GM10248 (cell line): ENCODE measurements around the gene UBE2C.

Source experiments
- CTCF ChIA-PET: fragments of 300-600 bp; sonication (Branson Sonifier 250); formaldehyde crosslinking; extraction: SDS; loops from one replicate; lab custom pipeline; 2021; ENCODE audit warnings: antibody characterized with exemption; lab: Yijun Ruan, JAX
- POLR2A ChIA-PET: fragments of 350-650 bp; sonication (Branson Sonifier 250); formaldehyde crosslinking; extraction: SDS; loops from one replicate; lab custom pipeline; 2020; ENCODE audit warnings: antibody characterized with exemption; lab: Yijun Ruan, JAX
- DNase-seq: peaks from one replicate; pipeline ENCODE4 v3.0.0; 2012; ENCODE audit errors: extremely low spot score
- TF ChIP-seq, protein P1 (sequence below): IDR thresholded peaks from 2 replicates; pipeline ENCODE4 v1.5.1; 2012; ENCODE audit warnings: mild to moderate bottlenecking, low read depth; ENCODE audit errors: extremely low read depth, missing control alignments, control extremely low read depth

Gene UBE2C

DNA sequence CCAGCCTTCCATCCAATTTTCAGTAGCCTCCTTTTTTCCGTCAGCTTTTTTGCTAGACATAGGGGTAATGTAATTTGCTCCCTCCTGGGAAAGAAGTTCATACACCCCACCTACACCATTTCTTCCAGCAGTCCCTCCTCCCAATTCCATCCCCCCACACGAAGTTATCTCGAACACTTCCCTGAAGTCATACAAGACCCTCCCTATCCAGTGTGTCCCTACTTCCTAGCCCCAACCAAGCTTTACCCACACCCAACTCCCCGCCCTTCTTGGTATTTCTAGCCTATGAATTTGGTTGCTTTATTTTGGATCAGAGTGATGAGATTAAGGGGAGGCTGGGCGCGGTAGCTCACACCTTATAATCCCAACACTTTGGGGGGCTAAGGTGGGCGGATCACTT is 1.0 kb downstream of the UBE2C start:
- CTCF ChIA-PET = interaction anchor here (0.5 to 2.2 kb wide), 4 partner anchors 13 to 440 kb away, joined by 3 to 7 read pairs (median 3); no protein-coding TSS in a partner anchor
- no peak for DNase-seq
- POLR2A ChIA-PET = interaction anchor here (1.2 kb wide), 1 partner anchor 17 kb away, joined by 3 read pairs; no protein-coding TSS in a partner anchor
- TF ChIP-seq, protein P1, sequence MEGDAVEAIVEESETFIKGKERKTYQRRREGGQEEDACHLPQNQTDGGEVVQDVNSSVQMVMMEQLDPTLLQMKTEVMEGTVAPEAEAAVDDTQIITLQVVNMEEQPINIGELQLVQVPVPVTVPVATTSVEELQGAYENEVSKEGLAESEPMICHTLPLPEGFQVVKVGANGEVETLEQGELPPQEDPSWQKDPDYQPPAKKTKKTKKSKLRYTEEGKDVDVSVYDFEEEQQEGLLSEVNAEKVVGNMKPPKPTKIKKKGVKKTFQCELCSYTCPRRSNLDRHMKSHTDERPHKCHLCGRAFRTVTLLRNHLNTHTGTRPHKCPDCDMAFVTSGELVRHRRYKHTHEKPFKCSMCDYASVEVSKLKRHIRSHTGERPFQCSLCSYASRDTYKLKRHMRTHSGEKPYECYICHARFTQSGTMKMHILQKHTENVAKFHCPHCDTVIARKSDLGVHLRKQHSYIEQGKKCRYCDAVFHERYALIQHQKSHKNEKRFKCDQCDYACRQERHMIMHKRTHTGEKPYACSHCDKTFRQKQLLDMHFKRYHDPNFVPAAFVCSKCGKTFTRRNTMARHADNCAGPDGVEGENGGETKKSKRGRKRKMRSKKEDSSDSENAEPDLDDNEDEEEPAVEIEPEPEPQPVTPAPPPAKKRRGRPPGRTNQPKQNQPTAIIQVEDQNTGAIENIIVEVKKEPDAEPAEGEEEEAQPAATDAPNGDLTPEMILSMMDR = no peak

DNA sequence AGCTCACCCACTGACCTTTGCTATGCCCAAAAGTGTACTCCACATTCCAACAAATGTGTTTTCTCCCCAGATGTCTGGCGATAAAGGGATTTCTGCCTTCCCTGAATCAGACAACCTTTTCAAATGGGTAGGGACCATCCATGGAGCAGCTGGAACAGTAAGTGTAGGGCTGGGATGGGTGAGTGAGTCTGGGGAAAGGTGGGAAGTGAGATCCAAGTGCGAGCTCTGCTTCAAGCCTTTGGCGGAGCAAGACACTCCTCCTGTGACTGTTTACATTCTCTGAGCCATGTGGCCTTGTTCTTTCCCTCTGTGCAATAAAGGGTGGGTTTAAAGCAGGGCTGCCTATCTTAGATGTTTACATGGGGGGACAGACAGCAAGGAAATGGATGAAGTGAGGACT is 1.9 kb downstream of the UBE2C start:
- ChIA-PET POLR2A (interaction anchor here (0.6 kb wide), 1 partner anchor 77 kb away, joined by 3 read pairs; no protein-coding TSS in a partner anchor), CTCF (interaction anchor here (2.2 kb wide), 1 partner anchor 14 kb away, joined by 7 read pairs; no protein-coding TSS in a partner anchor)
- no peak for DNase-seq
- TF ChIP-seq, protein P1 = no peak

DNA sequence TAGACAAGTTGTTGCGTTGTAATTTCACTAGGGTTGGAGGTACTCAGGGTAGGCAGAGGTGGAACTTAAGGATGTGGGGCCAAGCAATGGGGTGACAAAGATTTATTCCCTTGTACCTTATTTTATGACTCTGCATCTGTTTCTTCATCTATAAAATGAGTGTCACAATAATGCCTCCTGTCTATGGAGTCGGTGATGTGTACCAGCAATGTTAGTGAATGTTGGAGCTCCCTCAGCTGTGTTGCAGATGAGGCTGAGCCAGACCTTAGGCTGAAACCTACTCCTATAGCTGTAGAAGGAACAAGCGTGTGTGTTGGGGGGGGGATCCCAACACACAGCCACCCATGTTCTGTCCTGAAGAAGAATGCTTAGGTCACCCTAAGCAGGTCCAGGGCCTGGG is 4.5 kb downstream of the UBE2C start:
- ChIA-PET POLR2A (interaction anchor here (0.6 kb wide), 1 partner anchor 12 kb away, joined by 3 read pairs; no protein-coding TSS in a partner anchor), CTCF (interaction anchor here (0.9 to 3.8 kb wide), 5 partner anchors 13 to 198 kb away, joined by 3 to 19 read pairs (median 3); partner anchors contain the start of genes ACOT8 and ZSWIM3)
- no peak for DNase-seq
- TF ChIP-seq, protein P1 = no peak

DNA sequence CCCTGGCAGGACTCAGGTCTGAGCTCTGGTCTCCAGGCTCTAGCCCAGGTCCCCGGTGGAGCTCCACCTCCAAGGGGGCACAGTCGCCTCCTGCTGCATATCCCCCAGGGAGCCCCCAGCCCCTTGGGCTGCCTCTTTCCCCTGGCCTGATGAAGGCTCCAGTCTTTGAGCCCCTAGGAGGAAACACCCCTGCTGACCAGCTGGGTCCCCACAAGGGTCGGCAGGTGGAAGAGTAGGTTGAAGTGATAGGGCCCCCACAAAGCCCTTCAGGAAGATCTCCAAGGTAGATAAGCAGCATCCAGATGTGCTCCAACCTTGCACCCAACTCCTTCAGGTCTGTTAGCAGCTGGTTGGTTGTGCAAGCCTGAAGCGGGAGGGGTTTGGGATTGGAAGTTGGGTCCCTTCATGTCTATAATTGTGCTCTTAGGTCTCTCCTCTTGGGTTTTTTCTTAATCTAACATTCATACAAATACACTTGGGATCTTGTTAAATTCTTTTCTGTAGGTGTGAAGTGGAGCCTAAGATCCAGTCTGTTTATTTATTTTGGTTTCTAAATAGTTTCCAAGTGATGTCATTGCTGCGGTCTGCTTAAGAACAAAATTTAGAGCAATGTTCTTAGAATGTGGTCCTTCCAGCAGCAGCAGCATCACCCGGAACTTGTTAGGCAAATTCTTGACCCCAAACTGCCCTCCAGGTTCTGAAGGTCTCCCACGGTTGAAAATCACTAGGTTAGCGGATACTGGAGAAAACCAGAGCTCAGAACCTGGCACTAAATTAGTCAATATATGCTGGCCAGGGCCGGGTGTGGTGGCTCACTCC is 5.1 kb downstream of the UBE2C start:
- ChIA-PET POLR2A (interaction anchor here (0.6 kb wide), 1 partner anchor 11 kb away, joined by 3 read pairs; no protein-coding TSS in a partner anchor), CTCF (interaction anchor here (0.9 to 3.8 kb wide), 5 partner anchors 13 to 197 kb away, joined by 3 to 19 read pairs (median 3); partner anchors contain the start of genes ACOT8 and ZSWIM3)
- no peak for DNase-seq
- TF ChIP-seq, protein P1 = no peak

DNA sequence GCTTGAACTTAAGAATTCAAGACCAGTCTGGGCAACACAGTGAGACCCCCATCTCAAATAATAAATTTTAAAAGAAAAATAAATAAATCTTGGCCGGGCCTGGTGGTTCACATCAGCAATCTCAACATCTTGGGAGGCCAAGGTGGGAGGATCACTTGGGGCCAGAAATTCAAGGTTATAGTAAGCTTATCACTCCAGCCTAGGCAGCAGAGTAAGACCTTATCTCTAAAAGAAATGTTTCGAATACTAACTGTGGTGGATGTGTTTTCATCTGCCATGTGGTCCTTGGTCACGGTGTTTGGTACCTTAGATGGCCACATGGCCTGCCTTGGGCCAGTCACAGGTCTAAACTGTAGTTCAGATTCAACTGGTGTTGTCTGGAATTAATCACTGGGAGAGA is 5.8 kb downstream of the UBE2C start:
- CTCF ChIA-PET = interaction anchor here (1.3 to 3.8 kb wide), 2 partner anchors 19 to 196 kb away, joined by 3 to 19 read pairs; no protein-coding TSS in a partner anchor
- no peak for DNase-seq
- TF ChIP-seq, protein P1 = no peak
- POLR2A ChIA-PET = no interaction called here

DNA sequence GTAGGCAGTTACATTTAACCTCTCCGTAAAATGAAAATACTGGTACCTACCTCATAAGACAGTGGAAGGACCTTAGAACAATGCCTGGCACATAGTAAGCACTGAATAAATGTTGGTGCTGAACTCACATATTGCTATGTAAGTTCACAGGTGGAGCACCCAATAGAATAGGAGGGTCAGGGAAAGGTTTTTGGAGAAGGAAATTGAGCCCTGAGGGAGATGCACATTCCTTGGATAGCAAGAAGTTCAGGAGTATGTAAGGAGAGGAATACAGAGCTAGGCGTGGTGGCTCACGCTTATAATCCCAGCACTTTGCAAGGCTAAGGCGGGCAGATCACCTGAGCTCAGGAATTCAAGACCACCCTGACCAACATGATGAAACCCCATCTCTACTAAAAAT is 7.0 kb downstream of the UBE2C start:
- ChIA-PET CTCF (interaction anchor here (1.0 to 3.8 kb wide), 3 partner anchors 14 to 48 kb away, joined by 3 to 19 read pairs (median 4); no protein-coding TSS in a partner anchor), POLR2A (interaction anchor here (0.6 kb wide), 1 partner anchor 12 kb away, joined by 5 read pairs; no protein-coding TSS in a partner anchor)
- TF ChIP-seq, protein P1 = no peak
- no peak for DNase-seq
